ENCODE data around the gene C10orf90.

- TF ChIP-seq EZH2 (IDR thresholded peaks at IDR 0.05; ENCODE audit: borderline replicate concordance, low read length) (no peak), CTCF (conservative IDR thresholded peaks at IDR 0.05 in 1 of 2, IDR thresholded peaks at IDR 0.05 in 1 of 2; ENCODE audit: extremely low read depth in 1 of 2, insufficient read depth in 1 of 2, low read depth in 1 of 2, low read length in 2 of 2) (no peak)
These were observed 13.8 kb upstream of the C10orf90 start for GRCh38 chr10:126684171-126684745.
